Astrocyte (in vitro differentiated cells and primary cell): ENCODE results near the gene IKZF2.

ENCODE experiments used
- CTCF ChIP-seq: IDR thresholded peaks from 2 replicates; pipeline ENCODE4 v1.5.1; 2011; ENCODE audit warnings: low read depth, mild to moderate bottlenecking, inconsistent platforms, low read length, moderate library complexity; ENCODE audit not compliant: insufficient read depth
- EZH2 ChIP-seq: IDR thresholded peaks from 2 replicates; pipeline ENCODE4 v1.6.1; 2012; ENCODE audit warnings: mild to moderate bottlenecking, low read length, inconsistent platforms; ENCODE audit not compliant: insufficient read depth

- TF ChIP-seq CTCF (no peak), EZH2 (no peak)
Measured at GRCh38 chr2:213065583-213066442, 85.6 kb downstream of the IKZF2 start.
